ENCODE data around the gene CELA2A.

GRCh38 chr1:15435239-15436077 lies 21.1 kb upstream of the CELA2A start:
- TF ChIP-seq CTCF (conservative IDR thresholded peaks at IDR 0.05 in 1 of 2, IDR thresholded peaks at IDR 0.05 in 1 of 2; ENCODE audit: extremely low read depth in 1 of 2, insufficient read depth in 1 of 2, low read depth in 1 of 2, low read length in 2 of 2) (no peak), EZH2 (IDR thresholded peaks at IDR 0.05; ENCODE audit: borderline replicate concordance, low read length) (no peak)
